Stimulated activated CD8-positive, alpha-beta memory T cell treated with anti-CD3 and anti-CD28 coated beads, Interleukin-12 subunit alpha, Interleukin-12 subunit beta, amount 100 ng/mL, for 4 hours (primary cell): ENCODE data around the gene FNIP2.
"Not testable (repeated sequence)": the region's sequence is repeated elsewhere in the genome, so short reads cannot be mapped to it uniquely, and the experiment has no call there.

ENCODE experiments used
- DNase-seq: peaks from one replicate; pipeline ENCODE4 v3.0.0-alpha.2; 2020; ENCODE audit warnings: low read depth

The FNIP2 gene

DNA sequence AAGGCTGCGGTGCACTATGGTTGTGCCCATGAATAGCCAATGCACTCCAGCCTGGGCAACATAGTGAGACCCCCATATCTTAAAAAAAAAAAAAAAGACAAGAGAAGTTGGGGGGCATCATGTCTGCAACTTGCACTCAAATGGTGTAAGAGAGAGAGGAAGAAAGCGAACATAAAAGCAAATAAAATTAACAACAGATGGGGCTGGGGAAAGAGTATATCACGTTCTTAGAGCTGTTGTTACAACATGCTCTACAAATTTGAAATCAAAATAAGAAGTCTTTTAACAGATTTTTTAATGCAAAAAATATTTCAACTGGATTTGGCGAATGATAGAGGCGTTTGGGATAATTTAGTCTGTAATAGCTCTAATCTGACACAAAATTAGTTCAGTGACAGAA, 144.9 kb downstream of the FNIP2 start:
- no peak for DNase-seq

- no peak for DNase-seq
Measured at GRCh38 chr4:158914218-158914617, 145.4 kb downstream of the FNIP2 start.

GRCh38 chr4:158915683-158916241, 146.9 kb downstream of the FNIP2 start:
- no peak for DNase-seq

DNA sequence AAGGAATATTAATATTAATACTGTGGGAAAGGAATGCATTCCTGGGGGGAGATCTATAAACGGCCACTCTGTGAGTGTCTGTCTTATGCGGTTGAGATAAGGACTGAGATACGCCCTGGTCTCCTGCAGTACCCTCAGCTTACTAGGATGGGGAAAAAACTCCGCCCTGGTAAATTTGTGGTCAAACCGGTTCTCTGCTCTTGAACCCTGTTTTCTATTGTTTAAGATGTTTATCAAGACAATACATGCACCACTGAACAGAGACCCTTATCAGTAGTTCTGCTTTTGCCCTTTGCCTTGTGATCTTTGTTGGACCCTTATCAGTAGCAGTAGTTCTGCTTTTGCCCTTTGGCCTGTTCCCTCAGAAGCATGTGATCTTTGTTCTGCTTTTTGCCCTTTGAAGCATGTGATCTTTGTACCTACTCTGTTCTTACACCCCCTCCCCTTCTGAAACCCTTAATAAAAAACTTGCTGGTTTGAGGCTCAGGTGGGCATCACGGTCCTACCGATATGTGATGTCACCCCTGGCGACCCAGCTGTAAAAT, 151.7 kb downstream of the FNIP2 start:
- DNase-seq = not testable (repeated sequence)

- DNase-seq = not testable (repeated sequence)
Measured at GRCh38 chr4:158927774-158928173, 158.9 kb downstream of the FNIP2 start.

DNA sequence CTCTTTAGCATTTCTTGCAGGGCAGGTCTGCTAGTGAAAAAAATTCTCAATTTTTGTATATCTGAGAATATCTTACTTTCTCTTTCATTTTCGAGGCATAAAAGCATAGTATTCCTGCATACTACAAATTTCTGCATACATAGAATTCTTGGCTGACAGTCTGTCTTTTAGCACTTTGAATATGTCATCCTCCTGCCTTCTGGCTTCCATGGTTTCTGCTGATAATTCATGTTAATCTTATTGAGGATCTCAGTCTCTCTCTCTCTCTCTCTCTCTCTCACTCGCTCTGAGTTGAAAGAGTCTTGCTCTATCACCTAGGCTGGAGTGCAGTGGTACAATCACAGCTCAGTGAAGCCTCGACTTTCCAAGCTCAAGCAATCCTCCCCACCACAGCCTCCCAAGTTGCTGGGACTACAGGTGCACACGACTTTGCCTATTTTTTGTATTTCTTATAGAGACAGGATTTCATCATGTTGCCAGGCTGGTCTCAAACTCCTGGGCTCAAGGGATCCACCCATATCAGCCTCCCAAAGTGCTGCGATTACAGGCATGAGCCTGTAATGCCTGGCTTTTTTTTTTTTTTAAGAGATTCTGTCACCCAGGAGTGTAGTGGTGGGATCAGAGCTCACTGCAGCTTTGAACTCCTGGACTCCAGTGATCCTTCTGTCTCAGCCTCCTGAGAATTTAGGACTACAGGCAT, 161.3 kb downstream of the FNIP2 start:
- no peak for DNase-seq

DNA sequence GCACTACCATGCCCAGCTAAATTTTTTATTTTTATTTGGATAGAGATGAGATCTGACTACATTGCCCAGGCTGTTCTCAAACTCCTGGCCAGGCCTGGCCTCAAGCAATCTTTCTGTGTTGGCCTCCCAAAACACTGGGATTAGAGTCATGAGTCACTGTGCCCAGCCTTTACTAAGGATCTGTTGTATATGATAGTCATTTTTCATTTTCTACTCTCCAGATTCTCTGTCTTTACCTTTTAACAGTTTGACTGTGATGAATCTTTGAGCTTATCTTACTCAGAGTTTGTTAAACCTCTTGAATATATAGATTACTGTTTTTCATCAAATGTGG, 161.8 kb downstream of the FNIP2 start:
- DNase-seq = no peak

- DNase-seq = no peak
Measured at GRCh38 chr4:158933236-158933635, 164.4 kb downstream of the FNIP2 start.

DNA sequence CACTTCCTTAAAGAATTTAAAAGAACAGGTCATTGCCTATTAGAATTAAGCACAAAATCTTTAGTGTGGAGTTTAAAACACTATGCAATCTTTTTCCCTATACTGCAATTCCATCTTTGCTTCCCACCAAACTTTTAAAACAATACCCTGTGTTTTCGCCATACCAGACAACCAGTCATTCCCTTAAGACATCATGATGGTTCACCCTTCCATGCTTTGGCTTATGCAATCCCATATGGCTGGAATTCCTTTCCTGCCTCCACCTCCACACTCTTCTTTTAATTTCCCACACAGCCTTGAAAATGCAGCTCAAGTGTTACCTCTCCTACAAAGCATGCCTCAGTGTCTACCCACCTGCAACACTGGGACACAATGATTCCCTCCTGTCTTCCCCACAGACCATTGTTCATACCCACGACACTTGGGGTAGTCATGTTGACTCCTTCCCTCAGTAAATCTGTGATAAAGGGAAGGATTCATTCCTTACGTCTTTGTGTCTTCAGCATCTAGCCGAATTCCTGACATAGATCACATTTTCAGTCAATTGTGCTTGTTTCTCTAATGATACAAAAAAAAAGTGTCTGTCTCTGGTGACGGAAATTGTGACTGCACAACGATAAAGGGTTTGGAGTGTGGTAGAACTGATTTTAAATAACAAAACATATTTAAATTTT, 166.3 kb downstream of the FNIP2 start:
- no peak for DNase-seq

DNA sequence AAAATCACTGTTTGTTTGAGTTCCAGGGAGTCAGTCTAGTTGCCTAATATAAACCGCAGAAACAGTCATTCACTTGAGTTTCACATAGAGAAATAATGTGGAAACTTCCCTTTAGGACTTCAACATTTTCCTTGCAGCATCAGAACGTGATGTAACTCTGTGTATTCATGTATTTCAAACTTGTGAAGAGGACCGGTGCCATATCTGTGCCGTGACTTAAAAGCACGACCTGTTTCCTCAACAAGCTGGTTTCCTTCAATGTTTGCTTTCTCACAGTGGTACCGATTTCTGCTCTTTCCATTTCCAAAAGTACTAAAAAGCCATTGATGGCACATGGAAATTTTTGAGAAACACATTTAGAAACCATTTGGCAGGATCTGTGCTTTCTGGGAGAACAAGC, 167.4 kb downstream of the FNIP2 start:
- no peak for DNase-seq

DNA sequence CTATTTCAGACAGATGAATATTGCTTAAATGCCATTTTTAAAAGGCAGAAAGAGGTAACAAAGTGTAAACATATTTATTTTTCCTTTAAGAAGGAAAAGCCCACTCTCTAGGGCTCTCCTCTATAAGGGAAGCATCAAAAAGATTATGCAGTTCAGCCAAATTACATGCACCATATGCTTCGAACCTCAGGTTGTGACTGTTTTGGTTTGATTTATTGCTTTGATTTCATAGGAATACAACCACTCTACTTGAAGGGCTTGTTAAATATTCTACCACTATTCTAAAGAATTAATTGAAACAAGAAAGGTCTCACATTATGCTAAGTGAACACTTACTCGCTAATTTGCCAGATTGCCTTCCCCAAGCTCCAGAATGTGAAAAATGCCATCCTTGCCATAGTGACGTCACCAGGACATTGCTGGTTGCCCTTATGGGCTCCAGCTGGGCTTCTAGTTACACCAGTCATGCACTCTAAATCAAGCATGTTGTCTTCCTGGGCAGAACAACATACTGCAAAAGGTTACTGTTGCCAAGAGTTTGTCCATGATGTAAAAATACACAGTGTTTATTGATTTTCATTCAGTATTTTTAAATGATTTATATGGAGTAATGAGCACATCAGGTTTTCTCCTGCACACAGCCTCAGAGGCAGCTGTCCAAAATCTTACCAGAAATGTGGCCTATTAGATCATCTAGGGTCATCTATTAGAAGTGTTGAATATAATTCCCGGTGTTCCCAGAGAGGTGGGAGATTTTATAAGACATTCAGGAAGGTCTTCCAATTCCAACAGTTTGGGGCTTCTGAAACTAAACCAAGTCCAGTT, 169.6 kb downstream of the FNIP2 start:
- no peak for DNase-seq

GRCh38 chr4:158940271-158940670, 171.4 kb downstream of the FNIP2 start:
- DNase-seq = no peak

DNA sequence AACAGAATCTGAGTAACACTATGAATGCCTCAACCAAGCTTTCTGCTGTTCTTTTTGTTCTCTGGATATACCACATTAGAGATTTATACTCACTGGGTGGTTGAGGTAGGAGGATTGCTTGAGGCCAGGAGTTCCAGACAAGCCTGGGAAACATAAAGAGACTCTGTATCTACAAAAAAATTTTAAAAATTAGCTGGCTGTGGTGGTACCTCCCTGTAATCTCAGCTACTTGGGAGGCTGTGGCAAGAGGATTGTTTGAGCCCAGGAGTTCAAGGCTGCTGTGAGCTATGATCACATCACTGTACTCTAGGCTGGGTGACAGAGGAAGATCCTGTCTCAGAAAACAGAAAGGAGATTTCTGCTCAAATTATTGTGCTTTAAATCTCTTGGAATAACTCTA, 172.5 kb downstream of the FNIP2 start:
- no peak for DNase-seq

GRCh38 chr4:158941895-158942294, 173.1 kb downstream of the FNIP2 start:
- no peak for DNase-seq

DNA sequence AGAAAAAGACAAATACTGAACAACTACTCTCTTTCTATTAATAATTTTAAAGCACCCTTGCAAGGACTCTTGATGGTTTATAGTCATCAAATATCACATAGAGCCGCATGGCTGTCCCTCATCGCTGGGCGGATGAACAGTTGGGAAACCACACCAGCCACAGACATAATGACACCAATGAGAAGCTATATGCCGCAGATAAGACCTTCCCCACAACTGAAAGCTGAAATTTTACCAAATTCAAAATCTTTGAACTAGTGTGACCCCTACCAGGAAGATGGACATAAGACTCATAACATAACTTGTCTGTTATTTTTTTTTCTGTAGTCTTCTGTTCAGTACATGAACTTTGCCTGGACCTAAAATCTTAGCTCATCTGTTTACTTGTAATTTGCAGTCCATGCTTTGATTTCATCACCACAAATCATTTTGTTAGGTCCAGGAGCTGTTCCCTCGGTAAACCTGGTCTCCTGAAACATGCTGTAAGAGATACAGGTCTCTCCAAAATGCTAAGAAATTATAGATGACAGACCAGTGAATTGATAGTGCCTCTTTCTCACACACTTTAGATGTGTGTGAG, 176.8 kb downstream of the FNIP2 start:
- DNase-seq = no peak

DNA sequence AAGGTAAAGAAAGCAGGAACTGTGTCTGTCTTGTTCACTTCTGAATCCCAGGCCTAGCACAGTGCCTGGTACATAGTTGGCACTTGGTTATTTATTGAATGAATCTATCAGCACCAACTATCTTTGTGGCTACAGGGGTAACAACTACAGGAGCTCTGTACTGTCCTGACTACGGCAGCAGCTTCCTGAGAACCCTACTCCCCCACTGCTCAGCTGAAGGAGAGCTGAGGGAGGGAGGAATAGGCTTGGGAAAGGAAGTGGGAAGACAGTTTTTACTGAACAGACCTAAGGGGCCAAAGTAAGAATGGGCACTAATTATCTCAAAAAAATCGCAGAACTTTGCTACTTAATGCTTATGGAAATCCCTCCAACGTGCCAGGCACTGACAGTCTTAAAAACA, 178.0 kb downstream of the FNIP2 start:
- no peak for DNase-seq

GRCh38 chr4:158948071-158948470, 179.2 kb downstream of the FNIP2 start:
- DNase-seq = no peak

DNA sequence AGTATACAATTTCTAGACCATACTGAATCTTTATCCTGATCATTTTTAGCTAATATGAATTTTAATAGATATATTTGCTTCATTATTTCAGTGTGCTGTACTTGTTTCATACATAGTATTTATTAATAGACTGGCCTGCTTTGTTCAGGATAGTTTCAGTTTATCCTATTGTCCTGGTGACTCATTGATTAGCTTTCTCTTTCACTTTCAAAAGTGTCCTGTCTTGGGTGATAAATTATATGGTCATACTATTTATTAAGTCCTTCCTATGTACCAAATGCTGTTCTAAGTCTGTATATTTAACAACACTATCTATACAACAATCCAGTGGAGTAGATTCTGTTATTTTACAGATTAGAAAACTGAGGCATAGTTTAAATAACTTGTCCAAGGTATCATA, 180.3 kb downstream of the FNIP2 start:
- no peak for DNase-seq

DNA sequence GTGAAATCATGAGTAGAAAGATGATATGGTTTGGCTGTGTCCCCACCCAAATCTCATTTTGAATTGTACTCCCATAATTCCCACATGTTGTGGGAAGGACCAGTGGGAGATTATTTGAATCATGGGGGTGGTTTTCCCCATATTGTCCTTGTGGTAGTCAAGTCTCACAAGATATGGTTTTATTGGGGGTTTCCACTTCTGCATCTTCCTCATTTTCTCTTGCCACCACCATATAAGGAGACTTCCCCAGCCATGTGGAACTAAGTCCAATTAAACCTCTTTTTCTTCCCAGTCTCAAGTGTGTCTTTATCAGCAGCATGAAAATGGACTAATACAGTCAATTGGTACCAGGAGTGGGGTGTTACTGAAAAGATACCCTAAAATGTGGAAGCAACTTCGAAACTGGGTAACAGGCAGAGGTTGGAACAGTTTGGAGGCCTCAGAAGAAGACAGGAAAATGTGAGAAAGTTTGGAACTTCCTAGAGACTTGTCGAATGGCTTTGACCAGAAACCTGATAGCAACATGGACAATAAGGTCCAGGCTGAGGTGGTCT, 183.5 kb downstream of the FNIP2 start:
- not testable (repeated sequence) for DNase-seq

GRCh38 chr4:158956345-158956744, 187.5 kb downstream of the FNIP2 start:
- not testable (repeated sequence) for DNase-seq

- DNase-seq = not testable (repeated sequence)
Measured at GRCh38 chr4:158956918-158957317, 188.1 kb downstream of the FNIP2 start.
